ENCODE data around the gene RCAN1. TPM values are rescaled to one million over a fixed set of nuclear protein-coding genes. Genes with fewer than 3 reads are reported as not detected.

RCAN1 gene
- total RNA-seq, 6 experiments from 2014 or later: 60.8 to 87.2 (median 66.1) TPM

DNA sequence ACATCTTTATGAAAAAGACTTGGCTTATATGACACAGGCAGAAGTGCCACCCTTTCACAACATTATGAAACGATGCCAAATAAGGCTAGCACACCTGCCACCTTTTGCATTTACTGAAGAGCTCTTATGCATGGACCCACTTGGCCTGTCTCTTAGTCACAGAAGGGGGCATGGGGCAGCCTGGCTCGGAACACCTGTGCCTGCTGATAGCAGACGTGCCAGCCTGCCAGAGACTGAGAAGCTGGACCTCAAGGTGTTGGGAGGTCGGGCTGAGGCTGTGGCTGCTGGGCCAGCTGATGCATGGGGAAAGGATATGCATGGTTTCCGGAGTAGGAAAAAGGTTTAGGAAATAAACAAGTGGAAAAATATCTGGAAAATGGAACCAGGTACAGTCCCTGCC is 21.5 kb downstream of the RCAN1 start:
- no peak for DNase-seq
- Mint-ChIP-seq H3K4me1 (ENCODE audit: low read depth) (peaks cover 6% of the 10 kb centered on the region), H3K4me3 (no peak overlapping the region), H3K27me3 (ENCODE audit: insufficient read depth) (peaks cover 4% of the 10 kb centered on the region), H3K9me3 (no peaks in the 10 kb centered on the region), H3K36me3 (ENCODE audit: low read depth) (no peaks in the 10 kb centered on the region), H3K27ac (no peak overlapping the region)
- TF ChIP-seq, protein P1, sequence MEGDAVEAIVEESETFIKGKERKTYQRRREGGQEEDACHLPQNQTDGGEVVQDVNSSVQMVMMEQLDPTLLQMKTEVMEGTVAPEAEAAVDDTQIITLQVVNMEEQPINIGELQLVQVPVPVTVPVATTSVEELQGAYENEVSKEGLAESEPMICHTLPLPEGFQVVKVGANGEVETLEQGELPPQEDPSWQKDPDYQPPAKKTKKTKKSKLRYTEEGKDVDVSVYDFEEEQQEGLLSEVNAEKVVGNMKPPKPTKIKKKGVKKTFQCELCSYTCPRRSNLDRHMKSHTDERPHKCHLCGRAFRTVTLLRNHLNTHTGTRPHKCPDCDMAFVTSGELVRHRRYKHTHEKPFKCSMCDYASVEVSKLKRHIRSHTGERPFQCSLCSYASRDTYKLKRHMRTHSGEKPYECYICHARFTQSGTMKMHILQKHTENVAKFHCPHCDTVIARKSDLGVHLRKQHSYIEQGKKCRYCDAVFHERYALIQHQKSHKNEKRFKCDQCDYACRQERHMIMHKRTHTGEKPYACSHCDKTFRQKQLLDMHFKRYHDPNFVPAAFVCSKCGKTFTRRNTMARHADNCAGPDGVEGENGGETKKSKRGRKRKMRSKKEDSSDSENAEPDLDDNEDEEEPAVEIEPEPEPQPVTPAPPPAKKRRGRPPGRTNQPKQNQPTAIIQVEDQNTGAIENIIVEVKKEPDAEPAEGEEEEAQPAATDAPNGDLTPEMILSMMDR (IDR thresholded peaks at IDR 0.05): no peak

DNA sequence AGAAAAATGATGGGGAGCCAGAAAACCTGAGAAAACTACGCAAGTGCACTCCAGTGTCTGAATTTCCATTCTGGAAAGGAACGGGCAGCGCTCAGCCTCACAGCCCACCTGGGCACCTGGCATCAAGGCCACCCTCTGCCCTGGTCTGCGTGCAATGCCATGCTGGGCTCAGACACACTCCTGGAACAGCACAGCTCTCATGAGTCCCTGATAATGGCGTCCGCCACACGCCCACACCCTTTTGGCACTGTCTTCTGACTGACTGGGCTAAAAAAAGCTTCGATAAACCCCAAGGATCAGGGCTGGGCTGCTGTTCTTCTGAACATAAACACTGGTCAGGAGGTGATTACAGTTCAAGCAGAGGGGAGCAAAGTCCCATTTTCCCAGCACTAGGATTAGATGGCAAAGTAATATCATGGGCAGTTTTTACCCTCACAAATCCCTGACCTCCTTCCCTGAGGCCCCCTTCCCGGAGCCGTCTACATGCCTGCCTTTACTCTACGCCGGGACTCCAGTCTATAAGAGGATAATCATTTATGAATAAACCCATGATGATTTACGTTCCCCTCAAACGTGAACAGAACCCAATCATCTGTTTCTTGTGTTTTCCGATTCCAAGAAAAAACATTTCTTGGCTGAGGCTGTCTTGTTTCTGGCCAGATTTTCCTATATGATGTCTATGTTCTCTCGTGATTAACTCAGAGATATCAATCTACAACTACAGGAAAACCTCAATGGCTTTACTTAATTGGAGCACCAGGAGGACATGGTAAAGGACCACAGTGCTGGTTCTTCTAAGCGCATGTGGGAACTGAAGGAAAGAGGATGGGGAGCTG is 22.6 kb downstream of the RCAN1 start:
- H3K36me3 Mint-ChIP-seq (ENCODE audit: low read depth): no peaks in the 10 kb centered on the region
- H3K4me1 Mint-ChIP-seq (ENCODE audit: low read depth): no peaks in the 10 kb centered on the region
- no peak overlapping the region for H3K4me3 Mint-ChIP-seq
- H3K9me3 Mint-ChIP-seq: no peaks in the 10 kb centered on the region
- DNase-seq: no peak
- TF ChIP-seq, protein P1 (IDR thresholded peaks at IDR 0.05): no peak
- peaks cover 4% of the 10 kb centered on the region for H3K27me3 Mint-ChIP-seq (ENCODE audit: insufficient read depth)
- H3K27ac Mint-ChIP-seq: no peak overlapping the region

DNA sequence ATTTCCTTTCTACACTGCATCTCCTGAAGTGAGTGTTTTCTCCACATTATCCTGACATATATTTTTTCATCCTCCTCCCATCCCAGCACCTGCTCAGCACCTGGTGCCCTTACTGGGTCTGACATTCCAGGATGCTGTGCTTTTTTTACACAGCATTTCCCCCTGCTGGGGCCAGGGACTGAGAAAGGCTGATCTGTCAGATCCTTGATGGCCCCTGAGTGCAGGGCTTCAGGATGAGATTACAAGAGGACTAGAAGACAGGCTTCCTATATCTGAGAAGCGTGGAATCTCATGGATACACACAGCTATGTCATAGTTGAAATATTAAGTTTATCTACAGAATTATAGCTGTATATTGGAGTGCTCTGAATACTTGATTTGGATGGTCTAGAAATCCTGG is 24.4 kb downstream of the RCAN1 start:
- no peaks in the 10 kb centered on the region for H3K36me3 Mint-ChIP-seq (ENCODE audit: low read depth)
- H3K4me1 Mint-ChIP-seq (ENCODE audit: low read depth): no peaks in the 10 kb centered on the region
- H3K9me3 Mint-ChIP-seq: peaks cover 4% of the 10 kb centered on the region; the same call in 1 of the 2 replicates
- H3K27me3 Mint-ChIP-seq (ENCODE audit: insufficient read depth): peaks cover 2% of the 10 kb centered on the region; the same call in 1 of the 2 replicates
- no peak for DNase-seq
- TF ChIP-seq, protein P1 (IDR thresholded peaks at IDR 0.05): no peak
- H3K4me3 Mint-ChIP-seq: no peak overlapping the region
- no peak overlapping the region for H3K27ac Mint-ChIP-seq

DNA sequence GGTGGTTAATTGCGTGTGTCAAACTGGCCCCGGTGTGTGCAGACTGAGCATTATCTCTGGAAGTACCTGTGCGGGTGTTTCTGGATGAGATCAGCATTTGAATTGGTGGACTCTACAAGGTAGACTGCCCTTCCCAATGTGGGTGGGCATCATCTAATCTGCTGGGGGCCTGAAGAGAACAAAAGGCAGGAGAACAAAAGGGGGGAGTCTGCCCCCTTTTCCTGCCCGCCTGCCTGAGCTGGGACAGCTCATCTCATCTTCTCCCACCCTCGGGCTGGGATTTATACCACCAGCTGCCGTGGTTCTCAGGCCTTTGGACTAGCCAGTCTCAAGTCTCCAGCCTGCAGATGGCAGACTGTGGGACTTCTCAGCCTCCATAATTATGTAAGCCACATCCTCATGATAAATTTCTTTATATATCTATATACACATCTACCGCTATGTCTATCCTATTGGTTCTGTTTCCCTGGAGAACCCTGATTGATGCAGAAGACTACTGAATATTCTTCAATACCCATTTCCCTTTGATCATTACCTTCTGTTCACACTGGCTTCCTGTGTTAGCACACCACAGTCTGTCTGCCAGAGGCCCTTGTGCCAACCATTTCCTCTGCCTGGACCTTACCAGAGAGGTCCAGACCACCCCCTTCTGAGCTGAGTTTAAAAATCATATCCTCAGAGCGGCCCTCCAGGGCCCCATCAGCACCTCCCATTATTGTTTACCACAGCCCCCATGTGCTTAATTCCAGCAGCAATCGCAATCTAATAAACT is 25.2 kb downstream of the RCAN1 start:
- H3K4me1 Mint-ChIP-seq (ENCODE audit: low read depth): no peaks in the 10 kb centered on the region
- H3K9me3 Mint-ChIP-seq: peaks cover 4% of the 10 kb centered on the region; the same call in 1 of the 2 replicates
- H3K4me3 Mint-ChIP-seq: no peak overlapping the region
- H3K27me3 Mint-ChIP-seq (ENCODE audit: insufficient read depth): peaks cover 2% of the 10 kb centered on the region; the same call in 1 of the 2 replicates
- TF ChIP-seq, protein P1 (IDR thresholded peaks at IDR 0.05): no peak
- no peaks in the 10 kb centered on the region for H3K36me3 Mint-ChIP-seq (ENCODE audit: low read depth)
- DNase-seq: no peak
- H3K27ac Mint-ChIP-seq: no peak overlapping the region

DNA sequence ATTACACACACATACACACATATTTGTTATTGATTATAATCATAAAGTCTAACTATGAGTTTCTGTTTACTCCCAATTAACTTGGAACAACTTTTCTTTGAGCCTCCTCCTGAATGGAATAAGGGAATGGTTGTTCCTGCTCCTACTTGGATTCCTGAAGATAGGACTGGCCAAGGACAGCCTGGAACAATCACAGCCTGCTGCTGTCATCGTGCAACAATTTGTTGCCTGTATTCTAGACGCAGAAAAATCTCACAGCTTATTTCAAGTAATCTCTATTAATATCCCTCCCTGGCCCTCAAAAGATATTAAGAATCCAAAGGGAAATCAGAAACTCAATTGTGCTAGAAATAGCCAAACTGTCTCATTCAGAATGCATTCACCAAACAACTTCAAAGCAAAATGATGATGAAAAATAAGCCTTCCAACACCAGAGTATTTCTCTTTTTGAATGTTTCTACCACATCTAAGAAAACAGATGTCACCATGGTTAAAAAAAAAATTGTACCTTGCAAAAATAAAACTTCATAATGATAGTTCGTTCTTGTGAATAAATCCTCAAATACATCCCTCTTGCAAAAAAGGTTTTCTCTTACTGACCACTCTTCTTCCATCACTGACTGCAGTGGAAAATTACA is 30.9 kb downstream of the RCAN1 start:
- DNase-seq: no peak
- TF ChIP-seq, protein P1 (IDR thresholded peaks at IDR 0.05): no peak
- H3K4me1 Mint-ChIP-seq (ENCODE audit: low read depth): peaks cover 41% of the 10 kb centered on the region
- peaks cover 4% of the 10 kb centered on the region; the same call in 1 of the 2 replicates for H3K9me3 Mint-ChIP-seq
- H3K27me3 Mint-ChIP-seq (ENCODE audit: insufficient read depth): no peaks in the 10 kb centered on the region
- no peaks in the 10 kb centered on the region for H3K36me3 Mint-ChIP-seq (ENCODE audit: low read depth)
- no peak overlapping the region for H3K4me3 Mint-ChIP-seq
- H3K27ac Mint-ChIP-seq: 0 out of 2 replicates have a peak overlapping the region, but pooled peaks have one; percentile 25

Measured in HFFc6 (cell line).